RWPE2 (cell line): ENCODE data around the gene KRT20.

Experiments
- ATAC-seq: fragments of 200-7000 bp; cut with Tn5 transposase; 3 replicates; pipeline ENCODE4 v1.9.1; 2021; ENCODE audit warnings: low read depth
- DNase-seq: peaks from one replicate; pipeline ENCODE4 v3.0.0-alpha.2; 2020; ENCODE audit warnings: low spot score
- H3K27ac ChIP-seq: fragments of 450-650 bp; 2 replicates; pipeline ENCODE4 v1.5.1; 2017; ENCODE audit warnings: mild to moderate bottlenecking; ENCODE audit not compliant: poor library complexity, severe bottlenecking
- H3K27me3 ChIP-seq: fragments of 250-450 bp; sonication (Bioruptor Pico); 2 replicates; pipeline ENCODE4 v1.5.1; 2021; ENCODE audit warnings: mild to moderate bottlenecking, moderate library complexity; ENCODE audit not compliant: insufficient read depth, poor library complexity, severe bottlenecking
- H3K36me3 ChIP-seq: fragments of 250-450 bp; sonication (Bioruptor Pico); 2 replicates; pipeline ENCODE4 v1.5.1; 2020; ENCODE audit warnings: low read depth, mild to moderate bottlenecking, moderate library complexity
- H3K4me1 ChIP-seq: fragments of 250-450 bp; sonication (Bioruptor Pico); 2 replicates; pipeline ENCODE4 v1.5.1; 2021; ENCODE audit warnings: mild to moderate bottlenecking, moderate library complexity; ENCODE audit not compliant: insufficient read depth, poor library complexity, severe bottlenecking
- H3K4me3 ChIP-seq: fragments of 250-450 bp; sonication (Bioruptor Pico); 2 replicates; pipeline ENCODE4 v1.5.1; 2021; ENCODE audit warnings: mild to moderate bottlenecking, moderate library complexity; ENCODE audit not compliant: severe bottlenecking
- H3K9me3 ChIP-seq: fragments of 250-450 bp; sonication (Bioruptor Pico); 2 replicates; pipeline ENCODE4 v1.5.1; 2021; ENCODE audit warnings: mild to moderate bottlenecking, moderate library complexity; ENCODE audit not compliant: severe bottlenecking
- CTCF ChIP-seq: fragments of 450-650 bp; IDR thresholded peaks from one replicate; pipeline ENCODE4 v1.5.1; 2017; ENCODE audit warnings: mild to moderate bottlenecking, moderate library complexity; ENCODE audit not compliant: poor library complexity, severe bottlenecking

KRT20 gene

DNA sequence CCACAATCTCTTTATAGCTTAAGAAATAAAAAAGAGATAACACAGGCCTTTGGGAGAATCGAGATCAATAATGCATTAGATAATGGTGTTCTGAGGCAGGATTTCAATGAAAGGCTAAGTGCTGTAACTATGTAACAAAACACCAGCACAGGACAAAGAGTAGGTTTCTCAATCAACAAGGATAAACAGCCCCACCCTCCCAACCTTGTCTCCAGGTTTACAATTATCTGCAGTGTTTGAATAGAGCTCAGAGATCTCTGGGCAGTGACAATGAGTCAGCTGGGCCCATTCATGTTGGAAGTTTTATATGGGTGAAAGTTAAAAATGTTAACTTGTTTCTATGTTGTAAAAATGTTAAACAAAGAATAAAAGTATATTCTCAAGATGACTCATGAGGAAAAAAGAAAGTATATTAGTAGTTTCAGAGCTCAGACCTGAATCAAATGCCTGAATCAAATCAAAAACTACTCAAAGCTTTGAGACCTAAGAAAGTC is 17.0 kb upstream of the KRT20 start:
- Histone ChIP-seq H3K9me3 (no peaks in the 10 kb centered on the region), H3K27ac (peak overlapping the region; percentile 72), H3K4me3 (no peak overlapping the region), H3K4me1 (peaks cover 28% of the 10 kb centered on the region), H3K36me3 (no peaks in the 10 kb centered on the region), H3K27me3 (no peaks in the 10 kb centered on the region)
- DNase-seq (peak; percentile 67), ATAC-seq (peak; percentile 81)
- TF ChIP-seq CTCF: no peak

GRCh38 chr17:40900809-40901356 is 15.8 kb upstream of the KRT20 start:
- DNase-seq: no peak
- no peak overlapping the region for H3K27ac ChIP-seq

GRCh38 chr17:40896916-40897455 is 11.9 kb upstream of the KRT20 start:
- DNase-seq (no peak), ATAC-seq (no peak)
- H3K4me1 ChIP-seq: peaks cover 5% of the 10 kb centered on the region
- no peak overlapping the region for H3K4me3 ChIP-seq
- no peak overlapping the region for H3K27ac ChIP-seq
- TF ChIP-seq CTCF: no peak
- no peaks in the 10 kb centered on the region for H3K9me3 ChIP-seq
- no peaks in the 10 kb centered on the region for H3K36me3 ChIP-seq
- H3K27me3 ChIP-seq: no peaks in the 10 kb centered on the region

More at GRCh38 chr17:40900809-40901356, 15.8 kb upstream of the KRT20 start:
- peaks cover 28% of the 10 kb centered on the region for H3K4me1 ChIP-seq
- no peak for TF ChIP-seq CTCF
- H3K27me3 ChIP-seq: no peaks in the 10 kb centered on the region
- H3K36me3 ChIP-seq: no peaks in the 10 kb centered on the region
- no peak overlapping the region for H3K4me3 ChIP-seq
- no peak for ATAC-seq
- H3K9me3 ChIP-seq: no peaks in the 10 kb centered on the region

GRCh38 chr17:40895106-40895730 is 10.2 kb upstream of the KRT20 start:
- ATAC-seq: no peak
- Histone ChIP-seq H3K27ac (no peak overlapping the region), H3K9me3 (no peaks in the 10 kb centered on the region), H3K4me1 (no peaks in the 10 kb centered on the region), H3K27me3 (no peaks in the 10 kb centered on the region), H3K4me3 (no peak overlapping the region), H3K36me3 (no peaks in the 10 kb centered on the region)
- TF ChIP-seq CTCF: no peak
- DNase-seq: no peak
